ENCODE measurements around the gene LEPR. TPM values are rescaled to one million over a fixed set of nuclear protein-coding genes. Genes with fewer than 3 reads are reported as not detected.
"Not testable (repeated sequence)": the region's sequence is repeated elsewhere in the genome, so short reads cannot be mapped to it uniquely, and the experiment has no call there.

The LEPR gene
- total RNA-seq, 1 donor from 2014 or later = 10.2 TPM

GRCh38 chr1:65434760-65435159 is 14.3 kb downstream of the LEPR start:
- DNase-seq (ENCODE audit: low read depth, low spot score) = no peak

- no peak for DNase-seq (ENCODE audit: low read depth, low spot score)
Observed at GRCh38 chr1:65435987-65436386, 15.5 kb downstream of the LEPR start.

GRCh38 chr1:65437616-65438015 is 17.1 kb downstream of the LEPR start:
- no peak for DNase-seq (ENCODE audit: low read depth, low spot score)

- no peak for DNase-seq (ENCODE audit: low read depth, low spot score)
Observed at GRCh38 chr1:65440322-65440900, 19.9 kb downstream of the LEPR start.

- DNase-seq (ENCODE audit: low read depth, low spot score) = no peak
Observed at GRCh38 chr1:65440915-65441314, 20.4 kb downstream of the LEPR start.

- DNase-seq (ENCODE audit: low read depth, low spot score) = no peak
Observed at GRCh38 chr1:65441464-65441863, 21.0 kb downstream of the LEPR start.

- no peak for DNase-seq (ENCODE audit: low read depth, low spot score)
Observed at GRCh38 chr1:65442442-65442841, 22.0 kb downstream of the LEPR start.

GRCh38 chr1:65443647-65444046 is 23.2 kb downstream of the LEPR start:
- no peak for DNase-seq (ENCODE audit: low read depth, low spot score)

- DNase-seq (ENCODE audit: low read depth, low spot score) = no peak
Observed at GRCh38 chr1:65444128-65444640, 23.7 kb downstream of the LEPR start.

- DNase-seq (ENCODE audit: low read depth, low spot score) = no peak
Observed at GRCh38 chr1:65445837-65446236, 25.4 kb downstream of the LEPR start.

GRCh38 chr1:65449214-65449823 is 28.9 kb downstream of the LEPR start:
- no peak for DNase-seq (ENCODE audit: low read depth, low spot score)

- not testable (repeated sequence) for DNase-seq (ENCODE audit: low read depth, low spot score)
Observed at GRCh38 chr1:65455678-65456077, 35.2 kb downstream of the LEPR start.

GRCh38 chr1:65456481-65456880 is 36.0 kb downstream of the LEPR start:
- DNase-seq (ENCODE audit: low read depth, low spot score) = no peak

GRCh38 chr1:65457868-65458267 is 37.4 kb downstream of the LEPR start:
- DNase-seq (ENCODE audit: low read depth, low spot score) = no peak

- DNase-seq (ENCODE audit: low read depth, low spot score) = no peak
Observed at GRCh38 chr1:65458730-65459396, 38.4 kb downstream of the LEPR start.

GRCh38 chr1:65459397-65459768 is 38.9 kb downstream of the LEPR start:
- DNase-seq (ENCODE audit: low read depth, low spot score) = no peak

- DNase-seq (ENCODE audit: low read depth, low spot score) = not testable (repeated sequence)
Observed at GRCh38 chr1:65465837-65466236, 45.4 kb downstream of the LEPR start.

- DNase-seq (ENCODE audit: low read depth, low spot score) = no peak
Observed at GRCh38 chr1:65467536-65467935, 47.1 kb downstream of the LEPR start.

- no peak for DNase-seq (ENCODE audit: low read depth, low spot score)
Observed at GRCh38 chr1:65469126-65469888, 48.8 kb downstream of the LEPR start.

GRCh38 chr1:65469889-65470340 is 49.4 kb downstream of the LEPR start:
- DNase-seq (ENCODE audit: low read depth, low spot score) = no peak

Data from pulmonary artery endothelial cell (primary cell).